Measurements from ENCODE around the gene CRKL.

DNA sequence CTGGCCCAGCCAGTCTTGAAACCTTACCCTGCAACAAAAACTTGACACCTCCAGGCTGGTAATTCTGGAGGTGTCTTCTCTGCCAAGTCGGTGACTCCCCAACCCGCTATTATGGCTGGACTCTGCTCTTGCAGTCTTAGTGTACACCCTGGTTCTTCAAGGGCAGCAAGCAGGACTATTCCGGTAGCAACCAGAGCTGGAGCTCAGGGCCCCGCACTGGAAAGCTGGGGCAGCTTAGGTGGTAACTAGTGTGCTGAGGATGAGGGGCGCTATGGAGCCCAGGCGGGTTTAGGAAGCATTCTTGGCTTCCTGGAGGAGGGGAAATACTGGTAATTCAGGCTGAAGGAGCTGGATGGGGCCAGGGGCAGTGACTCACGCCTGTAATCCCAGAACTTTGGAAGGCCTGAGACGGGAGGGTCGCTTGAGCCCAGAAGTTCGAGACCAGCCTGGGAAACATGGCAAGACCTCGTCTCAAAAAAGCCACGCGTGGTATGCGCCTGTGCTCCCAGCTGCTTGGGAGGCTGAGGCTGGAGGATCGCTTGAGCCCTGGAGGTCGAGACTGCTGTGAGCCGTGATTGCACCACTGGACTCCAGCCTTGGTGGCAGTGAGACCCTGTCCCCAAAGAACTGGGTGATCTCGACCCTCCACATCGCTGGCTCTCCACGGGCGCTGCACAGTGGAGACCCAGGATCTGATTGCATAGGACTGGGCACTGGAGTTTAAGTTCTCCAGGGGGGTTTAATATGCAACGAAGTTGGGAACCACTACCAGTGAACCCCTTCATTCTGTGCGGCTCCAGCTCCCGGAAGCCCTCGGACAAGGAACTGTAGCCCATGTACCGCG, 39.3 kb downstream of the CRKL start:
- TF ChIP-seq EGR1 (IDR thresholded peaks at IDR 0.05; ENCODE audit: low read depth in 2 of 2) (no peak), TAF1 (conservative IDR thresholded peaks at IDR 0.05) (no peak), CTCF (IDR thresholded peaks at IDR 0.05; ENCODE audit: low read depth, low read length, missing input control) (no peak), YY1 (IDR thresholded peaks at IDR 0.05) (no peak), GABPA (IDR thresholded peaks at IDR 0.05 in 1 of 2, conservative IDR thresholded peaks at IDR 0.05 in 1 of 2) (no peak)
- TF ChIP-seq, protein P1, sequence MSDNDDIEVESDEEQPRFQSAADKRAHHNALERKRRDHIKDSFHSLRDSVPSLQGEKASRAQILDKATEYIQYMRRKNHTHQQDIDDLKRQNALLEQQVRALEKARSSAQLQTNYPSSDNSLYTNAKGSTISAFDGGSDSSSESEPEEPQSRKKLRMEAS (IDR thresholded peaks at IDR 0.05) = no peak
- TF ChIP-seq, protein P2, sequence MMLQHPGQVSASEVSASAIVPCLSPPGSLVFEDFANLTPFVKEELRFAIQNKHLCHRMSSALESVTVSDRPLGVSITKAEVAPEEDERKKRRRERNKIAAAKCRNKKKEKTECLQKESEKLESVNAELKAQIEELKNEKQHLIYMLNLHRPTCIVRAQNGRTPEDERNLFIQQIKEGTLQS (IDR thresholded peaks at IDR 0.05) = no peak

Measured in liver (tissue), 3 donors.